HG03025 (cell line): ENCODE measurements around the gene TMEM154.

ENCODE experiments used
- ATAC-seq: cut with Tn5 transposase; IDR thresholded peaks from one replicate; pipeline ENCODE4 v1.9.1; 2021; ENCODE audit warnings: mild to moderate bottlenecking, moderate library complexity; ENCODE audit not compliant: unreplicated experiment, low FRiP score

The TMEM154 gene, protein sequence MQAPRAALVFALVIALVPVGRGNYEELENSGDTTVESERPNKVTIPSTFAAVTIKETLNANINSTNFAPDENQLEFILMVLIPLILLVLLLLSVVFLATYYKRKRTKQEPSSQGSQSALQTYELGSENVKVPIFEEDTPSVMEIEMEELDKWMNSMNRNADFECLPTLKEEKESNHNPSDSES

DNA sequence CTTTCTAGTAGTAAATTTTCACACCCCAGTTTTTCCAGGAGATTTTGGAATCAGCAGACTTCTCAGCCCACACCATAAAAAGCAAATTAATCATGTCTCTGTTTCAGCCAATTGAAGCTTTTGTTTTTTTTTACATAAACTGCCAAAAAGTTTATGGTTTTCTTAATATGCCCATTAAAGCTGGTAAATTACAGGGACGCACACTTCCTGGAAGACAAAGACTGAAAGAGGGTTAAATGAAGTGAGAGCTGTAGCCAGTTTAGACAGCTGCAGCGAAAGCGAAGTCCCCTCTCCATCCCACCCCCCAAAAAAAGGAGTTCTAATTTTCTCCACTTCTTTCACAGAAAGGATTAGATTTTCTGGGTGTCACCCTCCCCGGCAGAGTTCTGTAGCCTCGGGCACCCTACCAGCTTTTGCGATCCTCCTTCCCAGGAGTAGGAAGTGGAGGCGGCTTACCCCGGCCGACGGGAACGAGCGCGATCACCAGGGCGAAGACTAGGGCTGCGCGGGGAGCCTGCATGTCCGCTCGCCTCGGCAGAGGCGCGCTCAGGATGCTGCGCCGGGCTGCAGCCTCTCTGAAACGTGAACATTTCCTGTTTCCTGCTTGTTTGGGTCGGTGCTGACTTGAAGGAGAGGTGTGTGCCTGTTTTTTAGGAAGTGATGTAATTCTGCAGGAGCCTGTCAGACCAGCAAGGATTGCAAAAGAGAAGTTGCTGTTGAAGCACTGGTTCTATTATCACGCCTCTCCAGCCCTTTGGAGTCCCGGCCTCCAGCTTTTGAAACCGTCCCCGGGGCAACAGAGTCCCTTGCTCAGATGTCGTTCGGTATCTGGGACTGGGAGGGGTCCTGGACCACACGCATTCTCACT, at the start of gene TMEM154:
Gene TMEM154 (minus strand): TSS at position 584 of the 868 bp plus-strand sequence. CDS start 64 bp downstream, at position 520.
- ATAC-seq = peak; percentile 67

DNA sequence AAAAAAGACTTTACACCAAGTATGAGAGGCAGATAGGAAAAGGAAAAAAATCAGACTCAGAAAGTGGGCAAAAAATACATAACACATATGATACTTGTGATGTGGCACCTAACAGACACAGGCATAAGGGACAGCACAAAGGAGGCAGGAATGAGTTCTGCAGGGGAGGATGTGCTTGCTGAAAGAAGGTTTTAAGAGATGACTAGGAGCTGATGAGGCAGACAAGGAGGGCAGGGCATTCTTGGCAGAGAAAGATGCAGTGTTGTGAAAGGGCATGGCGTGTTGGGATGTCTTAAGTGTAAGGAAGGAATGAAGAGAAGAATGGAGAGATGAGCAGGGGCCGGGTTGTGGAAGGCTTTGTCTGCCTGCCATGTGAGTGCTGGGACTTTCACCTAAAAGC, 49.7 kb upstream of the TMEM154 start:
- ATAC-seq = no peak

DNA sequence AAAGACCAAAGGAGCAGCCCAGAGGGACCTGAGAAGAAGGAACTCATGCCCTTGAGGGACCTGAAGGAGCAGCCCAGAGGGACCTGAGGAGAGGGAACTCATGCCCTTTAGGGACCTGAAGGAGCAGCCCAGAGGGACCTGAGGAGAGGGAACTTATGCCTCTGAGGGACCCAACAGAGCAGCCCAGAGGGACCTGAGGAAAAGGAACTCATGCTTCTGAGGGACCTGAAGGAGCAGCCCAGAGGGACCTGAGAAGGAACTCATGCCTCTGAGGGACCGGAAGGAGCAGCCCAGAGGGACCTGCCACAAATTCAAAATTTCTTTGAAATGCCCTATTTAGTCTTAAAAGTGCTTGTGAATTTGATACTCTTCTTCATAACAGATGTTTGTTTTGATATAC, 48.5 kb upstream of the TMEM154 start:
- no peak for ATAC-seq

DNA sequence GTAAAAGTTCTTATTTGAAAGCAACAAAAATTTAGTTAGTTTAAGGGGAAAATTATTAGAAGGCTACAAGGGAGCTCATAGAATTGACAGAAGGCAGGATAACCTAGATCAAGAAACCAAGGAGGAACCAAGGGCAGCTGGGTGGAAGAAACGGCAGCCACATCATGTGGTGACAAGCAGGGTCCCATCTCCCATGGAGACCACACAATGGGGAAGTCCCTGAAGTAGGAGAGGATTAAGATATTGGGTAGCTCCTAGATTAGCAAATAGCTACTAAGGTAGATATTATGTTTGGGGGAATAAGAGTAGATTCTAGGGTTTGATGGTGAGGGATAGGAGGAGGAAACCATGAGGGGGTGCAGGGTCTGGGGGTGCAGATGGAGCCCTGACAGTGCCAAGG, 48.0 kb upstream of the TMEM154 start:
- no peak for ATAC-seq

DNA sequence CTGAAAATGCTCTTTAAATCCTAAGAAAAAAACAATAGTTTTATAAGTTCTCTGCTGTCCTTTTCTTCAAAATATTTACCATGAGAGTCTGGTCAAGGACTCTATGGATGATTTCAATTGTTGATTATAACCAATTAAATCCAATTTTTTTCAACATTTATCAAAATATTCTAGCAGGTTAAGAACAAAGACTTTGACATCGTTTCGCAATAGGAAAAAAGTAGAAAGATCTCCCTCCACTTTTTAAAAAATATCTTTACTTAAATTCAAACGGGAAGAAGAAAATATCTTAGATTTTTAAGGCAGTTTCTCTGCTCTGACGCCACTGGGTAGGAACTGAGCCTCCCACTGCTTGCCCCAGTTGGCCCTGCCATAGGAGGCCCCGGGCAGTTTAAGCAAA, 44.7 kb upstream of the TMEM154 start:
- ATAC-seq = no peak

DNA sequence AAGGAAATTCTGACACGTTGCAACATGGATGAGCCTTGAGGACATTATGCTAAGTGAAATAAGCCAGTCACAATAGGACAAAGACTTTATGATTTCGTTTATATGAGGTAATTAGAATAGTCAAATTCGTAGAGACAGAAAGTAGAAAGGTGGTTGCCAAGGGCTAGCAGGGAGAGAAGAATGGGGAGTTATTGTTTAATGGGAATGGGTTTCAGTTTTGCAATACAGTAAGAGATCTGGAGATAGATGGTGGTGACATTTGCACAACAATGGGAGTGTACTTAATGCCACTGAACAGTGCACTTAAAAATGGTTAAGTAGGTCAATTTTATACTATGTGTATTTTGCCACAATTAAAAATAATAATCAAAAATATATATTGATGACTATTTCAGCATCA, 43.4 kb upstream of the TMEM154 start:
- no peak for ATAC-seq

DNA sequence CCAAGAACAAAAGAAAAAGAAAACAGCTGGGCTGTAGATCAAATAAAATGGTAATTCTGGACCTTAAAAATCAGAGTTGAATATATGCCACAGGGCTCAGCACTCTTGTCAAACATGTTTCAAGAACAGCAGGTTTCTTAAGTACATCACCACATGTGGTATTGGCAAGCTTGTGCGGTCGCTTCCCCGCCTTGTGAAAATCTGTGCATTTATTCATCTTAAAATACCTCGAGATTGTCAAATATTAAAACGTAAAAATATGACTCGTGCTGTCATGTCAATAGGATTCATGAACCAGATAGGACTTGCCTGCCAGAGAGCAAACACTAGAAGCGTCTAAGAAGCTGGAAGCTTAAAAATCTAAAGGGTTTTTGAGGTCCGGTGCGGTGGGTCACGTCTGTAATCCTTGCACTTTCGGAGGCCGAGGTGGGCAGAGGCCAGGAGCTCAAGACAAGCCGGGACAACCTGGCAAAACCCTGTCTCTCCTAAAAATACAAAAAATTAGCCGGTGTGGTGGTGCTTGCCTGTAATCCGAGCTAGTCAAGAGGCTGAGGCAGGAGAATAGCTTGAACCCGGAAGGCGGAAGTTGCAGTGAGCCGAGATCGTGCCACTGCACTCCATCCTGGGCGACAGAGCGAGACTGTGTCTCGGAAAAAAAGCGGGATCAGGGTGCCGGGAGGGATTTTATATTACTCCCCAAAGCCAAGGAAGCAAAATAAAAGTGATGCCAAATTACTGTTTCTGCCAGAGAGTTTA, 40.2 kb upstream of the TMEM154 start:
- no peak for ATAC-seq

DNA sequence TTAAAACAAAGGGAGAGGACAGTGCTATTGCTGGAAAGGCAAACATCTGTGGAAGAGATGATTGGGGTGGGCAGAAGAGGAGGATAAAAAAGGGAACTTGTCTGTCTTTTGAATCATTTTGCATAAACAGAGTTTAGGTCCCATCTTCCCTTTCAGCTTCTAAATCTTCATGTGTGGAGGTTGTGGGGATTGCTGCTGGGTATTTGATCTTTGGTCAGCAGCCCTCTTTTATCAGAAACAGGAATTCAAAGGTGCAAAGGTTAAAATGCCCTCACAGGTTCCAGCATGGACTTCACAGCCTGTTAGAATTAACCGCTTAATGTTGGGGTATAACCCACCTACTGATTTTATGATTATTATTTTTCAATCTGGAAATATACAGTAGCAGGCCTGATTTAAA, 39.5 kb upstream of the TMEM154 start:
- ATAC-seq = no peak

DNA sequence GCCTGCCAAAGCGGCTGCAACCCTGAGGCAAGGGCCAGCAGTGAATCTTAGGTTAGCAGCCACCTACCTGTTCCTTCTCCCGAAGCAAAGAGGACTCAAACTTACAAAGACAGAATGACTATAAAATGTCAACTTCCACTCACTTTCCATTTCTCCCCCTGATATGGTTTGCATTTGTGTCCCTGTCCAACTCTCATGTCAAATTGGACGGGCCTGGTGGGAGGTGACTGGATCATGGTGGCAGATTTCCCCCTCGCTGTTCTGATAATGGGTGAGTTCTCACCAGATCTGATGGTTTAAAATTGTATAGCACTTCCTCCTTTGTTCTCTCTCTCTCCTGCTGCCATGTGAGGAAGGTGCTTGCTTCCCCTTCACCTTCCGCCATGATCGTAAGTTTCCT, 35.3 kb upstream of the TMEM154 start:
- ATAC-seq = no peak

DNA sequence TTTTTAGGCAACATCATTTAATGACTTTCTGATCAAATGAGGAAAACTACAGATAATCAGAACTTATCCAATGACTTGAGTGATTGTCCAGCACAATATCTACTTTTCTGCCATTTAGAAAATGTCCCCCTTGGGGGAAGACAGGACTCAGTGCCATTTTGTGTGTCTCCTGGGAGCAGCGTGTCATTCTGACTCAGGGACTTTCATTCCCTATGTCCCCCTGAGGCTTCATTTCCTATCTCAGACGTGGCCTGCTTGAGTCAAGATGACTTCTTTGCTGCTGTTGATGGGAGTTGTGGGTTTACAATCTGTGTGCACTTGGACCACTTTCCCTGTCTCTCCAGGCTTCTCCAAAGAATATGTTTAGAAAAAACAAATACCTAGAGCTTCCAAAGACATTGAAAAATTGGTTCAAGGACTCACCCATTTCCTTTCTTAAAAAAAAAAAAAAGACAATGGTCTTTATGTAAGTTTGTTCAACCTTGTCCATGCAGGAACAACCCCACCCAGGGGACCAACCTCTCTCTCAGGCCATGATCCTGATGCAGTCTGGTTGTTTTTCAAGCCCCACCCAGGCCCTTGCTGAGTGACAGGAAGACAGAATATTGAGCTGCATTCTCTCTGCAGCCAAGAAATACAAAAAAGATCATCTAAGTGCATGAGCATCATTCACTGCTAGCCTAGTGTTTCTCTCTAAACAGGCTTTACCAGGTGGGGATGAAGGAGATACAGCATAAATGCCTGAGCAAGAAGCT, 34.3 kb upstream of the TMEM154 start:
- no peak for ATAC-seq

DNA sequence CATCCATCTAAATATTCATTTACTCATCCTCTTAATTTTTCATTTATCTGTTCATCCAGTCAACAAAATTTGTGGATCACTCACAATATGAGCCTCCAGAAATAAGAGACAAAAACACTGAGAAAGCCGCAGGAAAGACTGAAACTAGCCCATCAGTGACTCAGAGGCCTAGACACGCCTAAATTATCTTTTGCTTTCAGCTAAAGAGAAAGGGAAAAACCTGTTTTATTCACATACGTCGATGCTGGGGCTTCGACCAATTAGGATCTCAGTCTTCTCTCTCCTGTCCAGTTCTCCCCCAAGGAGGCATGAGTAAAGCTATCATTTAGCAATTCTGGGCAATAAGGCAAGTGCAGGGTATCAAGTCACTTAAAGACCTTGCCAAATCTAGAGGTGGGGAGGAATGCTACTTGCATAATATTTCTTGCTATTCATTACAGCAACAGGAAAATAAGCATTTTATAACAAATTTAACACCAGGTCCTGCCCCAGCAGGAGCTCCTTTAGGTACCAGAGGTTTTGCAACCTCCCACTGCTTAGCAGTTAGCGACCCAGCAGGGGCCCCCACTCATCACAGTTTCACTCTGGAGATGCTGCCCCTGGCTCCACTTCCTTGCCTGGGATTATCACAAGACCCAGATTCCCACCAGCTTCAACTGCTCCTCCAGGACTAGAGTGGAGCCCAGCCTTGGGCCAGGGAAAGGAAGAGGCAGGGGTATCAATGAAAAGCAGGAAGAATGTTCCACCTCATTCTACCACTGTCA, 30.1 kb upstream of the TMEM154 start:
- no peak for ATAC-seq

DNA sequence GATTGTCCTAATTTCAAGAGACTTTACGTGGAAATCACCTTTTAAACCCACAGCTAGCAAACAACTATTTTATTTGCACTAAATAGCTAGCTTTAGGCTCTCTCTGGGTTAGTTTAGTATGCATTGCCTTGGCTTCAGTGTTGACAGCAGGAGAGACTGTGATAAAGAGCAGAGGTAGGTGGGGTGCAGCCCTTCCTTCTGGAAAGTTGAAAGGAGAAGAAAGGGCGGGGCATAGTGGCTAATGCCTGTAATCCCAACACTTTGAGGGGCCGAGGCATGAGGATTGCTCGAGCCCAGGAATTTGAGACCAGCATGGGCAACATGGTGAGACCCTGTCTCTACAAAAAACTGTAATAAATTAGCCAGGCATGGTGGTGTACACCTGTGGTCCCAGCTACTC, 29.0 kb upstream of the TMEM154 start:
- no peak for ATAC-seq

DNA sequence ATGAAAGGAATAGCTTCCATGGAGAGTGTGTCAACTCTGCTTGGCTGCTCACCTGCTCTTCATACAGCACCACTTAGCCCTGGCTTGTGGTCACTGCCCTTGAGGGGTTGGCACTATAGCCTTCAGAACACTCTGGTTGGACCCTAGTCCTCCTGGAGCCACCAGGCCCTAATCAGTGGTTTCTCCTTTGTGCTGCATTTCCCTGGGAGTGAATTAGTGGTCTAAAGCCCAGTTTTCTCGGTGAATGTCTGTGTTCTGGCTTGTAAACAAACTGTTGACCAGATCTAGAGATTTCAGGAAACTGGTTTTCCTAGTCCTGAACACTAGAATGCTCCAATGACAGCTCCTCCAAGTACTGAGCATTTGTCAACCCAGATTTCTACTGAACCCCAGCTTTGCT, 28.6 kb upstream of the TMEM154 start:
- no peak for ATAC-seq

DNA sequence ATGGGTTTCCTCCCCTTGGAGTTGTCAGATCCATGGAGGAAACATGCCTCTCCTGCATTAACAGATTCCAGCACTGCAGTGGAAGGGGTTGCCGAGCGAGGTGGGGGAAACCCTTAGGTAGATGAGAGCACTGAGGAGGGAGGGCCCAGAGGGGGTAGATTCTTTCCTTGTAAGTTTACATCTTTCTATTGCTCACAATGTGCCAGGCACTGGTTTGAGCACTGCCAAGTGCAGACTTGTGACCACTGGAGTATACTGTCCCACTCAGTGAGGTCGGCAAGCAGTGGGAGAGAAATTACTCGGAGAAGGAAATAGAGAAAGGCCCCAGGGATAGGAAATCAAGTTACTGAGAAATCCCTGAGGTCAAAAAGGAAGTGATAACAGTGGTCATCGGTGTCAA, 27.8 kb upstream of the TMEM154 start:
- no peak for ATAC-seq

DNA sequence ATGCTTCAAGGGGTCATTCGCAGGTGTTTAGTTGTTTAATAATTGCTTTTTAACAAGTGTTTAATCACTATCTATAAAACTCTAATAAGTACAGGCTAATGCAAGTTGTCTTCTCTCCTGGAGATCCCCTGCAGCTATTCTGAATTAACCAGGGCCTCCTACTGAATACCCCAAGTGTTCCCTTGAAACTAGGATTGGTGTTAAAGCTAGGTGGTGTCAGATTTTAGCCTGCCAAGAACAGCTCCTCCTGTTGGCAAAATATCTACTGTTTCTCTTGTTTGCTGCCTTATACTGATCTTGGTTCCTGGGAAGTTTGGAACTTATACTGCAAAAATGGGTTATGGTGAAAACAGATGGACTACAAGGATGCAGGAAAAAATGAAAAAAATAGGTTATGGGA, 26.1 kb upstream of the TMEM154 start:
- no peak for ATAC-seq

DNA sequence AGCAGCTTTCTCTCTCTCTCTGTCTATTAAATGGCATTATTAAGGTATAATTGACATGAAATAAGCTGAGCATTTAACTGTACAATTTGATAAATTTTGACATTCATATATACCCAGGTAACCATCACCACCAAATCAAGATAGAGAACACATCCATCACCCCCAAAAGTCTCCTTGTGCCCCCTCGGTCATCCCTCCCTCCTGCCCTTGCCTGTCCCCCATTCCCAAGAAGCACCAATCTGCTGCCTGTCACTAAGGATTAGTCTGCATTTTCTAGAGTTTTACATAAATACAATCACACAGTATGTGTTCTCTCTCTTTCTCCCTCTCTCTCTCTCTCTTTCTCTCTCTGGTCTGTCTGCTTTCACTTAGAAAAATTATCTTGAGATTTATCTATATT, 25.0 kb upstream of the TMEM154 start:
- ATAC-seq = no peak

DNA sequence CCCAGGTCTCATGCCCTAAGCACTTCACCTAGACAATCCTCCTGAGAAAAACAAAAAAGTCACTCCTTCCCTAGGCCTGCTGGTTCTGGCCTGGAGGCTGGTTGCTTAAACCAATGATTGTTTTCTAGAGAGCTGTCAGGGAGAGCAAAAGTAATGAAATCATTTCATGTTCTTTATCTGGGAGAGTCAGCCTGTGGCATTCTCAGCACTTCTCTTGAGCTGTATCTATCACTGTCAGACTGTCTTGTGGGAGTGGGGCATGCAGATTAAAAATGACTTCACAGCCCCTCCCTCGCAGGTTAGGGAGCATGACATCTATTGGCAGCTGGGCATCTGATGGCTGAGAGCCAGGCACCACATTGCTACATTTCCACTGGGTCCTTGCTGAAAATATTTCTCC, 20.4 kb upstream of the TMEM154 start:
- ATAC-seq = no peak

DNA sequence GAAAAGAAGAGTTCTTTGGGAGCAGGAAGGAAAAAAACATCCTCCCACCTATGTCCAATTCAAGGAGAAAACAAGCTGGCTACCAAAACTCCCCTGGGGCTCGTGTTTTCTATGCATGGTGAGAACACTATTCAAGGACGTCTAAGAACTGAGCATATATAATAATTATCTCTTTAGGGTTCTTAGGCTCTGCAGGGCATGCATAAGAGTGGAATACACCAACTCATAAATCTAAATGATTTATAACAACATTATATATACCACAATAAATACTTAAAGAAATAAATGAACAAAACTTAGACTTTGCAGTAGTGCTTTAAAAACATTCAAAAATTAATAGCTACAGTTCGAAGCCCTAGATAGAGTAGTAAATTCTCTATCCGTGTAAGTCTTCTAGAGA, 19.5 kb upstream of the TMEM154 start:
- ATAC-seq = no peak

DNA sequence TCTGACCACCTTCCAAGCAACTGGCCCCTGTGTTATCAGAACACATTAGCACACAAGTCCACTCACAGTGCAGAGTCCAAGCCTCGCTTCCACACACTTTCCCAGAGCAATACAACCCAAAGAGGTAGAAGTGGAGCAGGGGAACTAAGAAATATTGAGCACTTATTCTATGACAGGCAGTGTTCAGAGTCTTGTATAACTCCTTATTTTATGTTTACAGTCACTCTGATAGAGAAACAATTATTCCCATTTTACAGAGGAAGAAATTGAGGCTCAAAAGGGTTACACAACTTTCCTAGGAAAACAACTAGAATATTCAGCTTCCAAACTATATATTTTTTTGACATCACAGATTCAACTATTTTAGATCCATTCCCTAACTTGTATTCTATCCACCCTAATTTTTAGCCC, 18.3 kb upstream of the TMEM154 start:
- ATAC-seq = no peak
